ENCODE data around the gene SLC35E1. TPM values are rescaled to one million over a fixed set of nuclear protein-coding genes. Genes with fewer than 3 reads are reported as not detected.

The SLC35E1 gene
- total RNA-seq, 1 donor, result 38.0 TPM

DNA sequence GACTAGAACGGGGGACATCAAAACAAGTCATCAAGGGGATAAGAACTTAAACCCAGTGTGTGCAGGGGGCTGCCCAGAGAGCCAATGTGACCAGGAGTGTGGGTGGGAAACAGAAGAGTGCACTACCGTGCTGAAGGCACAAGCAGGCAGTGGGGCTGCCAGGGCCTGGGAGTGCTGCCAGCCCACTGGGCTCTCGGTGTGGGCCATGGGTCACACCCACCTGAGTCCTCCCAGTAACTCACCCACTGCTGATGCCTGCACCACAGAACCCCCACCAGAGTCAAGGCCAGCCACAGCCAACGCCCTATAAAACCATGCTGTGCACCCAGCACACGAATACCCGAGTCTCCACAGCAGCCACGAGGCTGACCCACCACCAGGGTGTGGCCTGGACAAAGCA lies 47.2 kb upstream of the SLC35E1 start:
- H2AFZ ChIP-seq (ENCODE audit: low read length), result no peak overlapping the region
- DNase-seq (ENCODE audit: insufficient read length, low spot score, missing footprints), result peak; percentile 80
- TF ChIP-seq, protein P1, sequence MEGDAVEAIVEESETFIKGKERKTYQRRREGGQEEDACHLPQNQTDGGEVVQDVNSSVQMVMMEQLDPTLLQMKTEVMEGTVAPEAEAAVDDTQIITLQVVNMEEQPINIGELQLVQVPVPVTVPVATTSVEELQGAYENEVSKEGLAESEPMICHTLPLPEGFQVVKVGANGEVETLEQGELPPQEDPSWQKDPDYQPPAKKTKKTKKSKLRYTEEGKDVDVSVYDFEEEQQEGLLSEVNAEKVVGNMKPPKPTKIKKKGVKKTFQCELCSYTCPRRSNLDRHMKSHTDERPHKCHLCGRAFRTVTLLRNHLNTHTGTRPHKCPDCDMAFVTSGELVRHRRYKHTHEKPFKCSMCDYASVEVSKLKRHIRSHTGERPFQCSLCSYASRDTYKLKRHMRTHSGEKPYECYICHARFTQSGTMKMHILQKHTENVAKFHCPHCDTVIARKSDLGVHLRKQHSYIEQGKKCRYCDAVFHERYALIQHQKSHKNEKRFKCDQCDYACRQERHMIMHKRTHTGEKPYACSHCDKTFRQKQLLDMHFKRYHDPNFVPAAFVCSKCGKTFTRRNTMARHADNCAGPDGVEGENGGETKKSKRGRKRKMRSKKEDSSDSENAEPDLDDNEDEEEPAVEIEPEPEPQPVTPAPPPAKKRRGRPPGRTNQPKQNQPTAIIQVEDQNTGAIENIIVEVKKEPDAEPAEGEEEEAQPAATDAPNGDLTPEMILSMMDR (IDR thresholded peaks at IDR 0.05; ENCODE audit: extremely low read depth, low read depth, low read length), result no peak
- peaks cover 100% of the 10 kb centered on the region for H3K79me2 ChIP-seq (ENCODE audit: insufficient read depth, low read length)
- no peaks in the 10 kb centered on the region for H3K27me3 ChIP-seq (ENCODE audit: insufficient read depth, low read length)
- peaks cover 98% of the 10 kb centered on the region for H4K20me1 ChIP-seq (ENCODE audit: insufficient read depth, low read length)
- H3K4me1 ChIP-seq (ENCODE audit: insufficient read depth, low read length), result peaks cover 8% of the 10 kb centered on the region
- no peak overlapping the region for H3K4me2 ChIP-seq (ENCODE audit: insufficient read depth, low read length)
- H3K27ac ChIP-seq (ENCODE audit: low read depth, low read length), result no peak overlapping the region
- H3K36me3 ChIP-seq (ENCODE audit: insufficient read depth, low read length), result peaks cover 16% of the 10 kb centered on the region
- no peaks in the 10 kb centered on the region for H3K9me3 ChIP-seq (ENCODE audit: low read depth, low read length)
- H3K4me3 ChIP-seq (ENCODE audit: insufficient read depth, low read length), result no peak overlapping the region

DNA sequence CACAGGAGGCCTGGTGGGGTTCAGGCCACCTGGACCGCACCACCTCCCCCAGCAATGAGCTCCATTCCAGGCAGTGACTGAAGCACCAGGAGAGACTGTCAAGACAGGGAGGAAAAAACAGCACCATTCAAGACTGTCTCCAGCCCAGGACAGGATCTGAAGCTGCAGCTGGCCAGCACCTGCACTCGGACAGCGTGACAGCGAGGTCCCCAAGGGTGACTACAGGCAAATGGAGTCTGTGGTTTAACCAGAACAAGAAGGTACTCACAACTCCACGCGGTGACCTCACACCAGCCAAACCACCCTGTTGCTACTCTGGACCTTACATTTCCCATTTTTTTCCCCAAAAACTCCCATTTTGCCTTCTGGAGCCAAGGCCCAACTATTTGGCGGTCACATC lies 46.0 kb upstream of the SLC35E1 start:
- no peak overlapping the region for H2AFZ ChIP-seq (ENCODE audit: low read length)
- H3K4me2 ChIP-seq (ENCODE audit: insufficient read depth, low read length), result no peak overlapping the region
- peaks cover 100% of the 10 kb centered on the region for H3K79me2 ChIP-seq (ENCODE audit: insufficient read depth, low read length)
- H3K4me1 ChIP-seq (ENCODE audit: insufficient read depth, low read length), result peaks cover 8% of the 10 kb centered on the region
- H3K36me3 ChIP-seq (ENCODE audit: insufficient read depth, low read length), result peaks cover 6% of the 10 kb centered on the region
- H3K27me3 ChIP-seq (ENCODE audit: insufficient read depth, low read length), result no peaks in the 10 kb centered on the region
- H3K4me3 ChIP-seq (ENCODE audit: insufficient read depth, low read length), result no peak overlapping the region
- no peaks in the 10 kb centered on the region for H3K9me3 ChIP-seq (ENCODE audit: low read depth, low read length)
- DNase-seq (ENCODE audit: insufficient read length, low spot score, missing footprints), result peak; percentile 35
- no peak overlapping the region for H3K27ac ChIP-seq (ENCODE audit: low read depth, low read length)
- TF ChIP-seq, protein P1 (IDR thresholded peaks at IDR 0.05; ENCODE audit: extremely low read depth, low read depth, low read length), result no peak
- peaks cover 96% of the 10 kb centered on the region for H4K20me1 ChIP-seq (ENCODE audit: insufficient read depth, low read length)

DNA sequence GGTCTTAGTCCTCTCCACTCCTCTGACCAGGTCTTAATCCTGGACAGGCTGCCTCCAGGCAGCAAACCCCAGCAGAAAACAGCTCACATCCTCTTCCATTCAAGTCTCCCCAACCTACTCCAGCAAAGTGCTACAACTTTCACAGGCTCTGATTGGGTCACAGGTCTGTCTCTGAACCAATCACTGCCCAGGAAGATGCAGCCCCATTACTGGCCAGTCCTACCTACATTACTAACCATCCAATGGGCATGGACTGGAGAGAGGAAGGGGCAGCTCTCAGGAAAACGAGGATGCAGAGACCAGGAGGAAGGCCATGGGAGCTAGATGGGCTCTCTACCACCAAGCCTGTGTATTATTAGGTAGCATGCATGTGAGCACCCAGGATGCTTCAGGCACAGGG lies 43.6 kb upstream of the SLC35E1 start:
- peak; percentile 44 for DNase-seq (ENCODE audit: insufficient read length, low spot score, missing footprints)
- TF ChIP-seq, protein P1 (IDR thresholded peaks at IDR 0.05; ENCODE audit: extremely low read depth, low read depth, low read length), result no peak
- peaks cover 96% of the 10 kb centered on the region for H4K20me1 ChIP-seq (ENCODE audit: insufficient read depth, low read length)

DNA sequence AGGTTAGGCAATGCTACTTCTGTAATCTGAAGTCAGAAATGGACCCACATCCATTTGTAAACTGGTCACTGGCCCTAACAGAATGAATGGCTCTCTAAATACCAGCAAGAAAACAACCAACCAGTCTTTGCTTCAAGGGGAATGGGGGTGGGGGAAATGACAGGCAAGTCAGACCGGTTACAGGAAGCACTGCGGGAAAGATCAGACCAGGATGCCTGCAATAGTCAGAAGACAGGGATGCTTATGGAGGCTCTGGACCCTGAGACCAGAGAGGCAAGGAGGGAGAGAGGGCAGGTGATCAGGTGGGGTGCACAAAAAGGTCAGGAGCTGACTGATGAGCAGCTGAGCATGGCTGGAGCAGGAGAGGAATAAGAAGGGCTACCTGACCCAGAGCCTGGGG lies 42.7 kb upstream of the SLC35E1 start:
- TF ChIP-seq, protein P1 (IDR thresholded peaks at IDR 0.05; ENCODE audit: extremely low read depth, low read depth, low read length), result no peak
- Histone ChIP-seq H3K36me3 (ENCODE audit: insufficient read depth, low read length) (no peaks in the 10 kb centered on the region), H2AFZ (ENCODE audit: low read length) (no peak overlapping the region), H3K9me3 (ENCODE audit: low read depth, low read length) (no peaks in the 10 kb centered on the region), H3K27ac (ENCODE audit: low read depth, low read length) (no peak overlapping the region), H4K20me1 (ENCODE audit: insufficient read depth, low read length) (peaks cover 93% of the 10 kb centered on the region), H3K27me3 (ENCODE audit: insufficient read depth, low read length) (no peaks in the 10 kb centered on the region), H3K4me3 (ENCODE audit: insufficient read depth, low read length) (no peak overlapping the region), H3K79me2 (ENCODE audit: insufficient read depth, low read length) (peaks cover 99% of the 10 kb centered on the region), H3K4me1 (ENCODE audit: insufficient read depth, low read length) (peaks cover 9% of the 10 kb centered on the region), H3K4me2 (ENCODE audit: insufficient read depth, low read length) (no peak overlapping the region)
- DNase-seq (ENCODE audit: insufficient read length, low spot score, missing footprints), result peak; percentile 38

More for the DNA sequence above, 43.6 kb upstream of the SLC35E1 start:
- H3K4me3 ChIP-seq (ENCODE audit: insufficient read depth, low read length), result no peak overlapping the region
- H3K79me2 ChIP-seq (ENCODE audit: insufficient read depth, low read length), result peaks cover 100% of the 10 kb centered on the region
- H3K4me2 ChIP-seq (ENCODE audit: insufficient read depth, low read length), result no peak overlapping the region
- H3K4me1 ChIP-seq (ENCODE audit: insufficient read depth, low read length), result peaks cover 10% of the 10 kb centered on the region
- H2AFZ ChIP-seq (ENCODE audit: low read length), result no peak overlapping the region
- no peak overlapping the region for H3K27ac ChIP-seq (ENCODE audit: low read depth, low read length)
- H3K9me3 ChIP-seq (ENCODE audit: low read depth, low read length), result no peaks in the 10 kb centered on the region
- H3K36me3 ChIP-seq (ENCODE audit: insufficient read depth, low read length), result no peaks in the 10 kb centered on the region
- H3K27me3 ChIP-seq (ENCODE audit: insufficient read depth, low read length), result no peaks in the 10 kb centered on the region

Measured in osteoblast (primary cell).